H1 (cell line): ENCODE data around the gene FAIM2. TPM values are rescaled to one million over a fixed set of nuclear protein-coding genes. Genes with fewer than 3 reads are reported as not detected.

Experiments used
- CTCF ChIA-PET: fragments of 300-600 bp; sonication (Branson Sonifier 250); formaldehyde crosslinking; loops from one replicate; lab custom pipeline; 2021; ENCODE audit not compliant: partially characterized antibody; lab: Charles Lee
- POLR2A ChIA-PET: fragments of 300-600 bp; sonication (Branson Sonifier 250); formaldehyde crosslinking; loops from one replicate; lab custom pipeline; 2021; ENCODE audit warnings: inconsistent platforms; ENCODE audit not compliant: partially characterized antibody; lab: Charles Lee
- DNase-seq, 2 experiments: peaks; one replicate each; pipeline versions ENCODE4 v3.0.0 to v3.0.0-alpha.2; 2010 to 2022; ENCODE audit warnings: low spot score in 2 of 2, low read depth in 1 of 2, mixed read lengths in 1 of 2
- FAIRE-seq: peaks from 2 replicates; lab custom pipeline; 2011; peaks lifted over from hg19 to GRCh38; lab: Jason Lieb, UNC
- H2AFZ ChIP-seq: 2 replicates; pipeline ENCODE4 v1.8.1; 2012; ENCODE audit warnings: low read length, inconsistent platforms
- H2AK5ac ChIP-seq: 2 replicates; pipeline ENCODE4 v1.6.1; 2013; ENCODE audit warnings: low read depth, low read length
- H2BK120ac ChIP-seq: replicated peaks from 2 replicates; pipeline ENCODE3; 2013; ENCODE audit warnings: low read depth, low read length, inconsistent platforms
- H2BK12ac ChIP-seq: 2 replicates; pipeline ENCODE4 v1.6.1; 2013; ENCODE audit warnings: low read depth, low read length
- H2BK15ac ChIP-seq: 2 replicates; pipeline ENCODE4 v1.6.1; 2013; ENCODE audit warnings: low read length
- H2BK20ac ChIP-seq: 2 replicates; pipeline ENCODE4 v1.6.1; 2013; ENCODE audit warnings: low read length
- H2BK5ac ChIP-seq: 2 replicates; pipeline ENCODE4 v1.6.1; 2013; ENCODE audit warnings: low read depth, low read length
- H3K14ac ChIP-seq: 2 replicates; pipeline ENCODE4 v1.6.1; 2013; ENCODE audit warnings: inconsistent platforms; ENCODE audit not compliant: insufficient read length
- H3K18ac ChIP-seq: 2 replicates; pipeline ENCODE4 v1.6.1; 2013; ENCODE audit warnings: low read length; ENCODE audit errors: extremely low read depth
- H3K23ac ChIP-seq: 2 replicates; pipeline ENCODE4 v1.6.1; 2013; ENCODE audit warnings: inconsistent platforms; ENCODE audit not compliant: insufficient read length
- H3K23me2 ChIP-seq: 2 replicates; pipeline ENCODE4 v1.6.1; 2013; ENCODE audit warnings: low read depth, low read length
- H3K27ac ChIP-seq: 2 replicates; pipeline ENCODE4 v1.6.1; 2011; ENCODE audit warnings: low read depth, low read length, inconsistent platforms
- H3K27me3 ChIP-seq, 4 experiments: replicated peaks in 1 of 4; 1 replicate in 1 of 4; 2 replicates in 3 of 4; pipeline versions ENCODE4 v1.6.1 to v1.8.1; 2011 to 2013; ENCODE audit warnings: low read length in 3 of 4, mild to moderate bottlenecking in 3 of 4, inconsistent platforms in 2 of 4, mixed read lengths in 2 of 4, moderate library complexity in 1 of 4; ENCODE audit not compliant: control insufficient read depth in 3 of 4, insufficient read depth in 3 of 4; ENCODE audit errors: extremely low read depth in 1 of 4
- H3K36me3 ChIP-seq, 4 experiments: 2 replicates each; pipeline versions ENCODE4 v1.6.1 to v1.8.1; 2011 to 2013; ENCODE audit warnings: mild to moderate bottlenecking in 4 of 4, low read length in 3 of 4, moderate library complexity in 2 of 4, control low read depth in 1 of 4, inconsistent platforms in 1 of 4; ENCODE audit not compliant: insufficient read depth in 4 of 4, control insufficient read depth in 2 of 4
- H3K4ac ChIP-seq: replicated peaks from 2 replicates; pipeline ENCODE3; 2013; ENCODE audit warnings: low read length, low read depth, mixed read lengths, inconsistent platforms; ENCODE audit not compliant: insufficient read length
- H3K4me1 ChIP-seq, 4 experiments: replicated peaks in 1 of 4; 1 replicate in 1 of 4; 2 replicates in 3 of 4; pipeline versions ENCODE4 v1.6.1 to v1.8.1; 2011 to 2013; ENCODE audit warnings: low read length in 3 of 4, inconsistent platforms in 2 of 4, mixed read lengths in 1 of 4; ENCODE audit not compliant: insufficient read depth in 4 of 4, control insufficient read depth in 3 of 4
- H3K4me2 ChIP-seq, 2 experiments: 2 replicates each; pipeline versions ENCODE4 v1.6.1 to v1.8.1; 2011 to 2013; ENCODE audit warnings: low read depth in 2 of 2, low read length in 2 of 2, control low read depth in 1 of 2, inconsistent platforms in 1 of 2, mild to moderate bottlenecking in 1 of 2; ENCODE audit not compliant: insufficient read depth in 1 of 2
- H3K4me3 ChIP-seq, 4 experiments: fragments of 200-600, 300-600 bp in 1 of 4; sonication (generic), shearing (Covaris generic), sonication (Bioruptor Twin) in 1 of 4; 2 replicates each; pipeline versions ENCODE4 v1.5.1 to v1.8.1; 2011 to 2016; ENCODE audit warnings: low read length in 4 of 4, low read depth in 3 of 4, control low read depth in 2 of 4, inconsistent platforms in 2 of 4, mild to moderate bottlenecking in 2 of 4, mixed read lengths in 1 of 4, moderate library complexity in 1 of 4; ENCODE audit not compliant: insufficient read depth in 2 of 4; ENCODE audit errors: extremely low read depth in 1 of 4
- H3K56ac ChIP-seq: replicated peaks from 2 replicates; pipeline ENCODE3; 2013; ENCODE audit warnings: low read depth, mild to moderate bottlenecking, mixed read lengths, low read length, inconsistent platforms; ENCODE audit not compliant: insufficient read length
- H3K79me1 ChIP-seq: 2 replicates; pipeline ENCODE4 v1.6.1; 2013; ENCODE audit warnings: low read depth, low read length, control low read depth
- H3K79me2 ChIP-seq, 2 experiments: 2 replicates each; pipeline versions ENCODE4 v1.6.1 to v1.8.1; 2012 to 2013; ENCODE audit warnings: low read length in 2 of 2, mild to moderate bottlenecking in 2 of 2, inconsistent platforms in 1 of 2; ENCODE audit not compliant: insufficient read depth in 2 of 2, control insufficient read depth in 1 of 2
- H3K9ac ChIP-seq, 4 experiments: replicated peaks in 1 of 4; 1 replicate in 1 of 4; 2 replicates in 3 of 4; pipeline versions ENCODE4 v1.6.1 to v1.8.1; 2011 to 2013; ENCODE audit warnings: low read depth in 3 of 4, low read length in 3 of 4, control low read depth in 2 of 4, mild to moderate bottlenecking in 2 of 4, moderate library complexity in 2 of 4, inconsistent platforms in 1 of 4; ENCODE audit errors: extremely low read depth in 1 of 4
- H3K9me3 ChIP-seq, 2 experiments: 2 replicates each; pipeline versions ENCODE4 v1.6.1 to v1.8.1; 2012 to 2013; ENCODE audit warnings: mild to moderate bottlenecking in 2 of 2, moderate library complexity in 2 of 2, control low read depth in 1 of 2, inconsistent platforms in 1 of 2, low read depth in 1 of 2, low read length in 1 of 2, mixed read lengths in 1 of 2; ENCODE audit not compliant: insufficient read depth in 2 of 2
- H4K20me1 ChIP-seq, 2 experiments: replicated peaks in 1 of 2; 2 replicates each; pipeline versions ENCODE3 to v1.8.1; 2011 to 2013; ENCODE audit warnings: inconsistent platforms in 2 of 2, low read length in 2 of 2, mild to moderate bottlenecking in 1 of 2; ENCODE audit not compliant: insufficient read depth in 2 of 2, control insufficient read depth in 1 of 2
- H4K5ac ChIP-seq: 2 replicates; pipeline ENCODE4 v1.6.1; 2013; ENCODE audit warnings: low read length, low read depth, mixed read lengths, inconsistent platforms; ENCODE audit not compliant: insufficient read length
- H4K8ac ChIP-seq: 2 replicates; pipeline ENCODE4 v1.8.0; 2013; ENCODE audit warnings: mild to moderate bottlenecking, moderate library complexity, low read length, inconsistent platforms; ENCODE audit not compliant: insufficient read depth; ENCODE audit errors: extremely low read depth
- H4K91ac ChIP-seq: replicated peaks from 2 replicates; pipeline ENCODE3; 2013; ENCODE audit warnings: low read length, mixed read lengths, inconsistent platforms; ENCODE audit not compliant: insufficient read length
- BACH1 ChIP-seq: IDR thresholded peaks from 2 replicates; pipeline ENCODE4 v1.6.1; 2012; ENCODE audit warnings: low read length, improper control_type of control experiment
- CEBPB ChIP-seq: IDR thresholded peaks from 2 replicates; pipeline ENCODE4 v1.6.1; 2012; ENCODE audit warnings: low read depth, low read length
- E2F6 ChIP-seq: IDR thresholded peaks from 2 replicates; pipeline ENCODE4 v1.6.1; 2012; ENCODE audit warnings: inconsistent platforms
- EGR1 ChIP-seq: IDR thresholded peaks from 2 replicates; pipeline ENCODE4 v1.6.1; 2011; ENCODE audit warnings: low read depth, low read length, borderline replicate concordance
- GABPA ChIP-seq: IDR thresholded peaks from 2 replicates; pipeline ENCODE4 v1.6.1; 2011; ENCODE audit warnings: mild to moderate bottlenecking, low read length, moderate library complexity, borderline replicate concordance; ENCODE audit not compliant: insufficient read depth
- MAX ChIP-seq: IDR thresholded peaks from 2 replicates; pipeline ENCODE4 v1.6.1; 2012; ENCODE audit warnings: inconsistent platforms
- RFX5 ChIP-seq: IDR thresholded peaks from 2 replicates; pipeline ENCODE4 v1.6.1; 2011; ENCODE audit warnings: low read depth, low read length, improper control_type of control experiment, borderline replicate concordance
- TBP ChIP-seq: IDR thresholded peaks from 2 replicates; pipeline ENCODE4 v1.6.1; 2011; ENCODE audit warnings: low read depth, low read length, improper control_type of control experiment
- WGBS, 2 experiments: shearing (Covaris generic) in 1 of 2; methylation state at CpG; one replicate each; pipeline versions ENCODE4 v1.1.6 to v1.1.7; 2013 to 2015; ENCODE audit warnings: low lambda C conversion rate in 2 of 2, mixed read lengths in 2 of 2, inconsistent platforms in 1 of 2, low coverage in 1 of 2, missing lambda C conversion rate in 1 of 2; ENCODE audit not compliant: insufficient replicate concordance in 2 of 2, insufficient coverage in 1 of 2, insufficient read length in 1 of 2; ENCODE audit errors: extremely low coverage in 1 of 2, missing lambda C conversion rate in 1 of 2; 5-methylcytosine and 5-hydroxymethylcytosine counted together
- polyA plus RNA-seq, 7 experiments: library from polyadenylated mRNA; depleted of rRNA in 3 of 7; stranded (reverse) in 5 of 7; unstranded in 2 of 7; fragments of >200 nt in 5 of 7; fragments of 200-250 nt in 2 of 7; gene quantifications; 1 replicate in 5 of 7; 2 replicates in 1 of 7; 4 replicates in 1 of 7; pipeline versions ENCODE4 v1.2.1 to v1.2.3, GENCODE V29; 2011 to 2013; ENCODE audit warnings: missing spikeins in 2 of 7, mixed read lengths in 2 of 7
- total RNA-seq: library from RNA; stranded (reverse); fragmentation: NEBNext Ultra II Directional; extraction: Animal tissue kit (Norgen Biotek cat#: 25700); gene quantifications from 2 replicates; pipeline ENCODE4 v1.2.1, GENCODE V29; 2021

FAIM2 gene
- total and polyA plus RNA-seq, 2 of the 8 experiments (the other 6 are each of a cell fraction or from before 2014, with no cell fraction given) = 0.89 to 1.3 TPM

GRCh38 chr12:49909826-49910225, 6.1 kb upstream of the FAIM2 start:
- Histone ChIP-seq H3K18ac (0 out of 2 replicates have a peak overlapping the region, but pooled peaks have one; percentile 38), H4K8ac (no peak overlapping the region; the same call in 1 of the 2 replicates), H3K23me2 (0 out of 2 replicates have a peak, but pooled peaks cover 3% of the 10 kb centered on the region), H2BK20ac (peak overlapping the region; percentile 1; the same call in 1 of the 2 replicates), H4K91ac (peak overlapping the region; percentile 6), H3K9me3 (no peaks in the 10 kb centered on the region), H3K23ac (no peak overlapping the region), H4K5ac (no peak overlapping the region), H3K4ac (no peak overlapping the region), H3K79me2 (no peaks in the 10 kb centered on the region), H3K14ac (no peak overlapping the region), H3K4me3 (no peak overlapping the region), H3K56ac (no peak overlapping the region), H3K79me1 (no peaks in the 10 kb centered on the region), H2BK120ac (no peak overlapping the region), H2BK12ac (peak overlapping the region; percentile 80; the same call in 1 of the 2 replicates), H3K36me3 (no peaks in the 10 kb centered on the region), H3K9ac (no peak overlapping the region), H2AK5ac (no peak overlapping the region), H4K20me1 (no peaks in the 10 kb centered on the region), H3K27ac (no peak overlapping the region), H2BK15ac (peak overlapping the region; percentile 65), H2BK5ac (peak overlapping the region; percentile 67; the same call in 1 of the 2 replicates), H3K4me2 (peak overlapping the region in 1 of 2 experiments; percentile 1; a peak in 1 of 4 replicates), H3K4me1 (peaks cover 0 to 25% (median 12%) of the 10 kb centered on the region in 4 experiments; a peak in 6 of 7 replicates), H3K27me3 (peaks cover 0 to 3% (median 2%) of the 10 kb centered on the region in 4 experiments; a peak in 3 of 7 replicates), H2AFZ (peak overlapping the region; percentile 12; the same call in 1 of the 2 replicates)
- ChIA-PET POLR2A (interaction anchor here (0.8 to 1.3 kb wide), 3 partner anchors 9 to 36 kb away, joined by 3 to 4 read pairs (median 3); no protein-coding TSS in a partner anchor), CTCF (interaction anchor here (0.8 to 1.9 kb wide), 7 partner anchors 9 to 175 kb away, joined by 3 to 9 read pairs (median 5); partner anchors contain the start of gene SMARCD1)
- WGBS, 2 experiments = 57% methylated on average over 16 of the region's 16 CpGs; no CpG with 5 or more reads in 1 of the 2 experiments
- FAIRE-seq (no peak), DNase-seq (peak; percentile 23 to 64)
- TF ChIP-seq CEBPB (no peak), GABPA (no peak), BACH1 (no peak), MAX (peak; percentile 92), TBP (0 out of 2 replicates have a peak, but pooled peaks have one; percentile 35), RFX5 (no peak), E2F6 (peak; percentile 82), EGR1 (no peak)
